HG02885 (cell line): ENCODE data around the gene TGFBR3.
A peak's percentile ranks its signal among the peaks of the same experiment; 100 is the strongest.

Experiments used
- ATAC-seq: cut with Tn5 transposase; IDR thresholded peaks from one replicate; pipeline ENCODE4 v1.9.1; 2021; ENCODE audit warnings: mild to moderate bottlenecking; ENCODE audit not compliant: unreplicated experiment, poor library complexity

Gene TGFBR3

DNA sequence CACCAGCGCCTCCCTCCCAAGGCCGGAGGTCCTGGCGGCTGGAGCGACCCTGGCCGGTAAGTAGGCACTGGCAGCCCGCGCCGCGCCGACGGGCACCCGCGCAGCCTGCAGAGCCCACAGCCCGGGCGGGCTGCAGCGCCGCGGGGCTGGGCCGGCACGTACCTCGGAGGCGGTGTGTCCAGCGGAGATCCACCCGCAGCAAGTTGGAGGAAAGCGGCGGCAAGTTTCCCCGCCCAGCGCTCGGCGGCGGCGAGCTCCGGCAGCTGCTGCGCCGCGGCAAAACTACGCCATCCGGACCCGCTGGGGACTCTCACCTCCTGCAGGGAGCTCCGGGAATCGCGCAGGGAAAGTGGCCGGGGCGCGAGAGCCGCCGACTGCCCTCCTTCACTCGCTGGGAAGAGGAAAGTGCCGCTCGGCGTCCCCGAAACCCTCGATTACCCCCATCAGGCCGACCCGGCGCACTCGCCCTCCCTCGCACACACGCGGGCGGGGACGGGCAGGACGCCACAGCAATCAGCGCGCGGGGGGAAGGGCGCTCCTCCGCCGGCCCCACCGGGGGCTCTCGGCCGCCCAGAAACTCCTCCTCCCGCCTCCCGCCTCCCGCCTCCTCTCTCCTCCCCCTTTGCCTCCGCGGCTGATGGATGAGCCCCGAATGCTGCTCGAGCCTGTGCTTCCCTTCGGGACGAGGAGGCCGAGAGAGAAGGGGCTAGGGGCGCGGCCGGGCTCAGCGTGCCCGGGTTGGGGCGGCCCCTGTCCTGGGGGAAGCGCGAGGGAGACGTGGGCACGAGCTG, at the start of gene TGFBR3:
Gene TGFBR3, minus strand, starts transcription at position 436 of the 791 bp plus-strand sequence. CDS start 24,620 bp downstream, outside the sequence.
- ATAC-seq, result peak; percentile 80

DNA sequence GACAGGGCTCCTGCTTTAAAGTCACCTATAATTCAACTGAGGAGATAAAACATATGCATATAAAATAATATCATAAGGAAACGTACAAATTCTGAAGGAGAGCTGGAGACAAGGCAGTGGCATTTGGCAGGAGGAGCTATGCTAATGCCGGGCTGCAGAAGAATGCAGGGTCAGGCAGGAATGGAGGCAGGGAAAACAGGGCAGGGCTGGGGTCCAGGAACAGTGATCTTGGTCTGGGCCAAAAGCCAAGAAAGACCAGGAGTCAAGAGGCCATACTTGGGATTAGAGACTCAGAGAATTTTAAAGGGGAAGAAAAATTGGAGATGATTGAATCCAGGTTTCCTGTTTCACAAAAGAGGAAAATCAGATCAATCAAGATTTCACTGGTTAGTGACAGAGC, 43.3 kb upstream of the TGFBR3 start:
- no peak for ATAC-seq

DNA sequence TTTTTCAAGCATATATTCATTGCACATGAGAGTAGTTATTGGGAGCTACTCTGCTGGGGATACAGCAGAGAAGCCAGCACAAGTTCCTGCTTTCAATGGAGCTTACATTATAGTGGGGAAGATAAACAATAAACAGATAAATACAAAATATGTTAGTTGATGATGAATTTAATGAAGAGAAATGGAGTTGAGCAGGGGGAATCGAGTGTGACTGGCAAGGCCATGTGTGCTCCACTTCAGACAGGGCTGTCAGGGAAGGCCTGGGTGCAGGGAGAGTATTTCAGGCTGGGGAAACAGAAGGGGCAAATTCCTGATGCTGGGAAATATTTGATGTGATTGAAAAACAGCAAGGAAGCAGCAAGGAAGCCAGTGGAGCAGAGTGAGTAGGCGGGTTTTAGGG, 42.1 kb upstream of the TGFBR3 start:
- ATAC-seq, result no peak

DNA sequence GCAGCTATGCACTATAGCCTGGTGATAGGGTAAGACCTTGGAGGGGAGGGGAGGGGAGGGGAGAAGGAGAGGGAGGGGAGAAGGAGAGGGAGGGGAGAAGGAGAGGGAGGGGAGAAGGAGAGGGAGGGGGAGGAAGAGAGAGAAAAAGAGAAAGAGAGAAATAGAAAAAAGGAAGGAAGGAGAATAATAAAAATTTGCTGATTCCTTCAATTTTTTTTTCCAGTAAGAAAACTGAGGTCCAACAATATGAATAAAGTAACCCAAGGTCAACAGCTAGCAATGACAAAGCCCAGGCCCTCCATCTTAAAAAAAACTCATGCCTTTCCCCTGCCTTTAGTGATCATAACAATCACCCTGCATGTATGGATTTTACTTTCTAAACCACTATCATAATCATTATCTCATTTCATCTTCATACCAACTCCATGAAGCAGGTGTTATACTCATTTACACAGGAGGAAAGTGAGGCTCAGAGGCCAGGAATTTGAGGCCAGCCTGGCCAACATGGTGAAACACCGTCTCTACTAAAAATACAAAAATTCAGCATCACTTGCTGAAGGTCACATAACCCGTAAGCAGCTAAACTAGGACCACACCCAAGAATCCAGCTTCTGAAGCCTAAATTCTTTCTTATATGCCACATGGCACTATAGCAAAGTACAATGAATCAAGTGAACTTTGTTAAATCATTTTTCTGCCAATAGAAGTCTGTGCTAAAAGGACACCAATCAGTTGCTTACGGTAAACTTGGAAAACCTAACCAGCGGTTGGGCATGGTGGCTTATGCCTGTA, 39.9 kb upstream of the TGFBR3 start:
- no peak for ATAC-seq

DNA sequence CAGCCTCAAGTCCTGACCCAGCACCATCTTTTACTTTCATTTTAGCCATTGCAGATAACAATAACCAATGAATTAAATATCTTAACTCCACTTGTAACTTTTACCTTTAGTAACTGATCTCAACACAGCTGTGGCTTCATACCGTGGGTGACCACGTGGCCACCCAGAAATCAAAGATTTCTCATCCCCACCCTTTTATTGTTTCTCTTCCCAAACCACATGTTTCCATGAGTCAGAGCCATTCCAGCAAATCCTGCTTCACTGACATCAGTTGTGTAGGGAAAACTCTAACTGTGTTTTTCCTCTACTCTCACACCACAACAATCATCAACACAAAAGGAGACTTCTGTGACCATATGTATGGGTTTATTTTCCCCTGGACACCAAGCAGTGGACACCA, 38.2 kb upstream of the TGFBR3 start:
- no peak for ATAC-seq

DNA sequence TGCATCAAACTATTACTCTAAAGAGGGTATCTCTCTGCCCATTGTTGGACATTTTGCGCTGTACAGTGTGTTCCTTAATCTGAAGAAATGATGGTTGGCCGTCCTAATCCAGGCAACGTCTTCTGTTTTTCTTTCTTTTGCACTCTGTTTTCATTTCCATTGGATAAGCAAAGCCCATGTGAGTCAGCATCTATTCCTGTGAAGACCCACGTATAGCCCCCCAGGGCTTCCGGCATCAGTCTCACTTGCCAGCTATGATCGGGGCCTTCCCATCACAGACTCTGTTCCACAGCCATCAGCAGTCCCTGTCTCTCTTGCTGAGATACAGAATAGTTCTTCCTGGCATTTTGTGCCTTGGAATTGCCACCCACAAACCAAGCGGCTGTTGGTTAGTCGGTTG, 34.0 kb upstream of the TGFBR3 start:
- no peak for ATAC-seq

DNA sequence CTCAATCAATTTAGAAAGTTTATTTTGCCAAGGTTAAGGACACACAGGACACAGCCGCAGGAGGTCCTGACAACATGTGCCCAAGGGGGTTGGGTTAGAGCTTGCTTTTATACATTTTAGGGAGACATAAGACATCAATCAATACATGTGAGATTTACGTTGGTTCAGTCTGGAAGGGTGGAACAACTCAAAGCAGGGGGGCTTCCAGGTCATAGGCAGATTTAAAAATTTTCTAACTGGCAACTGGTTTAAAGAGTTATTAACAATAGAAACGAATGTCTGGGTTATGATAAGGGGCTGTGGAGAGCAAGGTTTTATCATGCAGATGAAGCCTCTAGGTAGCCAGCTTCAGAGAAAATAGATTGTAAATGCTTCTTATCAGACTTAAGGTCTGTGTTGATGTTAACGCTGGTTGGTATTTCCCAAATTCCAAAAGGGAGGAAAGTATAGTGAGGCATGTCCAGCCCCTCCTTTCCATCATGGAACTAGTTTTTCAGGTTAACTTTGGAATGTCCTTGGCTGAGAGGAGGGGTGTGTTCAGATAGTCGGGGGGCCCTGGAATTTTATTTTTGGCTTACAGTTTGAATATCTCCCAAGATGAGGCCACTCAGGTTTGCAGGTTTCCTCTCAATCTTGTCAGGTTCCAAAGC, 31.0 kb upstream of the TGFBR3 start:
- ATAC-seq, result no peak

DNA sequence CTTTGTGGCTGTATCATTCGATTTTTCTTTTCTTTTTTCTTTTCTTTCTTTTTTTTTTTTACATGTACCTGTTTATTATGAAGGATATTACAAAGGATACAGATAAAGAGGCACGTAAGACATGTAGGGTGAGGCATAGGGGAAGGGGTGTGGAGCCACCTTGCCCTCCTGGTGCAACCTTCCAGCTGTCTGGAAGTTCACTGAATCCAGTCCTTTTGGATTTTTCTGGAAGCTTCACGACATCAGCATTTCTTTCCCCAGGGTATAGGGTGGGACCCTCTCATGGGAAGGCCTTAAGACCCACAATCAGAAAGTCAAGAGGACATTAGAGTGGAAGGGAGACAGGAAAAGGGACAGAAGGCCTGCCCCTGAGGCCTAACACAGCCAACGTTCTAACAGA, 30.1 kb upstream of the TGFBR3 start:
- ATAC-seq, result no peak

DNA sequence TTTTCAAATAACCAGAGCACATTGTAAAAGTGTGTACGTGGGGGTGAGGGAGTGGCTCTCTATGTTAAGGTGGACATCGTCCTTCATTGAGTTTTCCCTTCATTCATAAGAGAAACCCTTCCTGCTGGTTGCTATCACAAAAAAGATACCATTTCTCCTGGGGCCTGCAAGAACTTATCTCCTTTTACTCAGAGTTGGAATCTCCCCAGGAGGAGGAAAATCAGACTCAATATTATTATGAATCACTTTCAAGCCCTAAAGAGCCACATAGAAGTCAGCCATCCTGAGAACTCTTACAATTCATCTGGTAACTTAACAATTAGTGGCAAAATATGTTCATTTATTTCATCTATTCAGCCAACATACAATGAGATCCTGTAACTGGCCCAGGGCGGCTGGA, 27.1 kb upstream of the TGFBR3 start:
- no peak for ATAC-seq

DNA sequence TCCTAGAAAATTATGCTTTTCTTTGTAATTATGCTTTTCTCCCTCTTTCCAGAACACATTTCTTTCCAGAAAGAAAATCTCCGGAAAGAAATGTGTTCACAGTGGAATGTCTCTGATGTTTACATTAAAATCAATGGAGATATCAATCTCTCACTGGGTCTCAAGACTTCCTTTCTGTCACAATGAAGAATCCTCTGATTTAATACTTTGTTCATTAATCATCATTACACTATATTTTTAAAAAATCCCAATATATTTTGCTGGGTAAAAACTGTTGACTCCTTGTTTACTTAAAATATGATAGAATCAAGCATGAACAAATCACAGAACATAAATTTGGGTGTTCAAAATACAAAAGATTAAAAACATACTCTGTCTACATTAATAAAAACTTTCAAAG, 26.3 kb upstream of the TGFBR3 start:
- no peak for ATAC-seq

DNA sequence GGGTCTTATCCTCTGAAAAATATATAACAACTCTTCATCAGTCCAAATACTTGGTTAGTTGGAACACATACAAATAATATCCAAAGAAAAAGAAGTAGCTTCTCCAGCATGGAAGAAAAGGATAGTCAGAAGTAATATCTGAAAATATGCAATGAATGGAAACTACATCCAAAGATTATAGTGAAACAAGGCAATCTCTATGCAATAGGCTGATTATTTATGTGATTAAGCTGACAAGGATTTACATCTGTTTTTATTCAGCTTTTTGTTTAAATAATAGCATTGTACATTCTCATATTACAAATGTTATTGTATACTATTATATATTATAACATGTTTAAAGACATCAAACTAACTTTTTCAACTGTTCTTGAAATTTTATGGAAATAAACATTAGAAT, 15.3 kb upstream of the TGFBR3 start:
- ATAC-seq, result no peak

DNA sequence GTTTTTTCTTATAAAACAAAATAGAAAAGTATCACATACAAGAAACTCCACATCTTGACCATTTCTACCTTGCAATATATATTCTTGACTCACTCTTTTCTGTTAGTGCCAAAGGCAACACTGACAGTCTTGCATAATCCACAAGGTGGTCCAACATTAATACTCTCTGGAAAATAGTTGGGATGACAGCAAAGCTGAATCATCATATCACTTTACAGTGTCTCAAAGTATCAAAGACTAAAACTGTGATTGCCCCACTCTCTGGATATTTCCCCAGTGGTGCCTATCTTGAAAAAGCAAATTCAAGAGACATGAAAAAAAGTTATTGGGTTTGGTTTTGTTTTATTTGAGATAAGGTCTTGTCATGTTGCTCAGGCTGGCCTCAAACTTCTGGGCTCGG, 14.6 kb upstream of the TGFBR3 start:
- ATAC-seq, result no peak

DNA sequence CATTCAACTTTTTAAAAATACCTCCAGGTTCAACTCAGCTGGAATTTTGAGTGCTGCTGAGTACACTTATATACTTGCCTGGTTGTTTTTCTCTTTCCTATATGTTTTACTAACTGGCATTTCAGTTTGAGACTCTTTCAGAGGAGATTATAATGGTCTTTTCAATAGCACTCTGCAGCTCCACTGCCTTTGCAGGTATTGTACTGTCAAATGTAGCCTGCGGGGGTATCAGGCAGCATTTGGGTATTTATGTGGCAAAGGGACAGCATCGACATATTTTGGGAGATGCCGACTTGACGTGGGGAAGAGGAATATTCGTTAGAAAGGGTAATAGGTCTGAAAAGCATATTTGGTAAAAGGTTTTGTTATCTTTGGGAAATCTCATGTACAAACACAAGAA, 11.1 kb upstream of the TGFBR3 start:
- no peak for ATAC-seq

DNA sequence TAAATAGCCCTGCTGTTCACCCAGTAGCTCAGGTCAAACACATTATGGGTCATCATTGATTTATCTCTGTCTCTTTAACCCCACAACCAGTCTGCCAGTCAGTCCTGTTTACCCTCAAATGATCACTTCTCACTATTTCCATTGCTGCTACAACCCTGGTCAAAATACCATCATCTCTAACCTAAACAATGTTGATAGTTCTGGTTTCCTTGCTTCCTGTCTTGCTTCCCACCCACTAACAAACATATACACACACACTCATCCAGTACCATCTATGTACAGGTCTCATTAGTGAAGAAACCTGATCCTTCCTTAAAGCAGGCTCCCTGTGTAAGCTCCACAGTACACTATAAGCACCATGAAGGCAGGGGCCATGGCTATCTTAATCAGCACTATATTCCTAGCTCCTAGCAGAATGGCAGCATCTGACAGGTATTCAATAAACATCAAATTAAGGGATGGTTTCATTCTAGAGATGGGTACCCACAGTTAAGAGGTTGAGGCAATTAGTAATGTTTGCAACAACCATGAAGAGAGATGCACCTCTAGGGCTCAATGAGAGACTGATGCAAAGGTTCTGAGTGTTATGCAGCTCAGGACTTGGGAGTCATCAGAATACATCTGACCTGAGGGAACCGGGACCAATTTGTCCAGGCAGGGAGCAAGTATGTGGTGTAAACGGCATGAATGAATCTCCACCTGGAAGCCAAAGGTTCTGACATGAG, 10.0 kb upstream of the TGFBR3 start:
- ATAC-seq, result no peak

DNA sequence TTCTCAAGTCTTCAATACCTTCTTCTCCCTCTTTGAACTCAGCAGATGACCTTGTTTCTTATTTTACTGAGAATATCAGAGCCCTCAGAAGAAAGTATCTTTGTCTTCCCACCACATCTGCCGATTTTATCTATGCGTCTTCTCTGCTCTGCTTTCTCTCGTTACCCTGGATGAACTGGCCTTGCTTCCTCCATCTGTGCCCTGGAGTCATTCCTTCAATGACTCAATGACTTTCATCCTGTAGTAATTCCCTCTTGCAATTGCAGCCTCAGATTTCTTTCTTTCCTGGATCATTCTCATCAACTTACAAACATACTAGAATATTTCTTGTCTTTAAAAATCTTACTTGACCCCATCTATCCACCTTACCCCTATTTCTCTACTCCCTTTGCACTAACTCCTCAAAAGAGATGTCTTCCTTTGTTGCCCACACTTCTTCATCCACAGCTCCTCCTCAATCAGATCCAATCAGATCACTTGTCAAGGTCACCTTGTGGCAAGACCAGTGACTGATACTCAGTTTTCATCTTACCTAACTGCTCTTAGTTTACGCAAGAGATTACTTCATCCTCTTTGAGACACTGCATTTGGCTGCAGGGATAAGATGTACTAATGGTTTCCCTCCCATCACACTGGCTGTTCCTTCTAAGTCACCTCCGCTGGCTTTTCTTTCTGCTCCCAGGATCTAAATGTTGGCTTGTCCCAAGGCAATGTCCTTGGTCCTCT, 8.2 kb upstream of the TGFBR3 start:
- ATAC-seq, result no peak

DNA sequence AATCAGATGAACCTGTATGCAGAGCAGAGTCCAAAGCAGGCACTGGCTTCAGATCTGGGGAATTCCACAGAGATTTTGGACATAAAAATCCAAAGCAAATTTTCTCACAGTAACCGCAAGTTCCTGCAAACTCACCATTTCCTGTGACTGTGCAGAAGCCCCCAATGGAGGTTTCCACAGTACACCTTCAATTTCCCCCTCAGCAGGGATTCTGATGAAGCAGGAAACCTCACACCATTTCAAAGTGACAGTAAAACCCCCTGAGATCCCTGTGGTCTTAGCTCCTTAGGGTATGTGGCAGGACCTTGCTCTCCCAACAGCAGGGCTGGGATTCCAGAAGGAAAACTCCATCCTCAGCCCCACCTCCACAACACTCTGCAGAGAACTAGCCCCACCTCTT, 6.0 kb upstream of the TGFBR3 start:
- ATAC-seq, result no peak

DNA sequence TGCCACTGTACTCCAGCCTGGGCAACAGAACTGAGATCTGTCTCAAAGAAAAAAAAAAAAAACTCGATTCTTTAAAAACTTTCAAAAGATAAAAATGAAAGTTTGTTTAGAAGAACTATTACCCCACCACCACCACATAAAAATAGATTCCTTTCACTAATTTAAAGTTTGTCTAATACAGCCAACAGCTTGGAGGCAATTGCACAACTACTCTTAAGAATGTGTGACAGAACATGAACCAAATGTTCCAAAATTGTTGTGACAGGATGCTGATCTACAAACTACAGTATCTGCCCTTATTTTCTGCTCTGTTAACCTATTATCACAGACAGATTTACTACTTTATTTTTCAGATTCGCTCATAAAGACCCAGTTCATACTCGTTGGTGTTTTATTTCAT, 5.5 kb upstream of the TGFBR3 start:
- ATAC-seq, result no peak

DNA sequence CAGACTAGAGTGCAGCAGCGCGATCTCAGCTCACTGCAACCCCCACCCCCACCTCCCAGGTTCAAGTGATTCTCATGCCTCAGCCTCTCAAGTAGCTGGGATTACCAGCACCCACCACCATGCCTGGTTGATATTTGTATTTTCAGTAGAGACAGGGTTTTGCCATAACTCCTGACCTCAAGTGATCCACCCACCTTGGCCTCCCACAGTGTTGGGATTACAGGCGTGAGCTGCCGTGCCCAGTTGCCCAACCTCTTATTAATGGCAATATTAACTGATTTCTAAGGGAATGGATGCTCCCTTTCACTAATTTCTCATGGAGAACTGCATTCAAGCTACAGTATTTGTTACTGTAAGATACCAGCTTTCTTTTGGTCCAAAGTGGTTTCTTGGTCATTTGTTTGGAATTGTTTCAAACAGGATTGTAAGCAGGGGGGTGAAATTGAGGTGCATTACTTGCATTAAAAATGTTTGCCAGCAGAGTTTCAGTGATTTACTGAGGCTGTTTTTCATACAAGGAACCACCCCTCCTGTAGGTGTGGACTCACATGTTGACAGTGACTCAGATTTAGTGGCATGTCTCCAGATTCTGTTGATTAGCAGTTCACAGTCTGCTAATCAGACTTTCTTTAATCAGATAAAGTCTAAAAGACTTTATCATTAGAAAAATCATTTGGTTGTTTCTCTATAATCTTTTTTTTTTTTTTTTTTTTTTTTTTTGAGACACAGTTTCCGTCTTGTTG, 3.9 kb upstream of the TGFBR3 start:
- ATAC-seq, result no peak

DNA sequence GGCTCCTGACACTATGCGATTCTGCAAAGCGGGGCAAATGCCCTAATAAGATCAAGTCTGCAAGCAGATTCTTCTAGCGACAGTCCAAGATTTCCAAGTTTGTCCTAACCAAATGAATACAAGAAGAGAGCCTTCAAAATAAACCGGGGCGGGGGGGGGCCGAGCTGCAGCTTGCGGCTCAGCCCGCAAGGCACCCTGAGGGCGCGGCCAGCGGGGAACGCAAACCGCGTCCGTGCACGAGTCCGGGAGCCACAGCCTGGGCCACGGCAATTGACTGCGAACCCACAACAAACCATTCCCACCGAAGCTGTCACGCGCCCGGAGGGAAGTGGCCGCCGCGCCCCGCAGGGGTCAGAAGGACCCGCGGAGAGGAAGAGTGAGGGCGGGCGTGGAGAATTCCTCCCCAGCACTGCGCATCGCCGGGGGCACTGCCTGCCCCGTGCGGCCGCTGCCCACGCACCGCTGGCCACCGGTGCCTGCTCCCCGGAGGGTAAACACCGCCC, 687 bp downstream of the TGFBR3 start:
- no peak for ATAC-seq
